Progenitor cell of endocrine pancreas (in vitro differentiated cells): ENCODE data around the gene CHURC1. TPM values are rescaled to one million over a fixed set of nuclear protein-coding genes. Genes with fewer than 3 reads are reported as not detected.

ENCODE experiments used
- DNase-seq: peaks from one replicate; pipeline ENCODE4 v3.0.0; 2021; ENCODE audit warnings: low spot score; ENCODE audit not compliant: unreplicated experiment
- H3K27ac Mint-ChIP-seq: 2 replicates; pipeline ENCODE4 v1.8.0; 2021; ENCODE audit warnings: mild to moderate bottlenecking, moderate library complexity, mixed read lengths
- H3K27me3 Mint-ChIP-seq: 2 replicates; pipeline ENCODE4 v1.8.0; 2021; ENCODE audit warnings: mixed read lengths
- H3K36me3 Mint-ChIP-seq: 2 replicates; pipeline ENCODE4 v1.8.0; 2022; ENCODE audit warnings: mixed read lengths; ENCODE audit not compliant: insufficient read depth
- H3K4me1 Mint-ChIP-seq: 2 replicates; pipeline ENCODE4 v1.8.0; 2021; ENCODE audit warnings: low read depth, mixed read lengths
- H3K4me3 Mint-ChIP-seq: 2 replicates; pipeline ENCODE4 v1.8.0; 2021; ENCODE audit warnings: low read depth, mild to moderate bottlenecking, moderate library complexity, mixed read lengths
- H3K9me3 Mint-ChIP-seq: 2 replicates; pipeline ENCODE4 v1.8.0; 2021; ENCODE audit warnings: low read depth, mixed read lengths
- CTCF ChIP-seq: fragments of 200-600 bp; sonication (generic); IDR thresholded peaks from one replicate; pipeline ENCODE4 v1.5.0; 2021; ENCODE audit warnings: antibody characterized with exemption, mild to moderate bottlenecking; ENCODE audit not compliant: unreplicated experiment
- total RNA-seq: library from RNA; stranded (reverse); gene quantifications from 2 replicates; pipeline ENCODE4 v1.2.1, GENCODE V29; 2021

The CHURC1 gene
- total RNA-seq, 1 donor from 2014 or later: 37.2 TPM

DNA sequence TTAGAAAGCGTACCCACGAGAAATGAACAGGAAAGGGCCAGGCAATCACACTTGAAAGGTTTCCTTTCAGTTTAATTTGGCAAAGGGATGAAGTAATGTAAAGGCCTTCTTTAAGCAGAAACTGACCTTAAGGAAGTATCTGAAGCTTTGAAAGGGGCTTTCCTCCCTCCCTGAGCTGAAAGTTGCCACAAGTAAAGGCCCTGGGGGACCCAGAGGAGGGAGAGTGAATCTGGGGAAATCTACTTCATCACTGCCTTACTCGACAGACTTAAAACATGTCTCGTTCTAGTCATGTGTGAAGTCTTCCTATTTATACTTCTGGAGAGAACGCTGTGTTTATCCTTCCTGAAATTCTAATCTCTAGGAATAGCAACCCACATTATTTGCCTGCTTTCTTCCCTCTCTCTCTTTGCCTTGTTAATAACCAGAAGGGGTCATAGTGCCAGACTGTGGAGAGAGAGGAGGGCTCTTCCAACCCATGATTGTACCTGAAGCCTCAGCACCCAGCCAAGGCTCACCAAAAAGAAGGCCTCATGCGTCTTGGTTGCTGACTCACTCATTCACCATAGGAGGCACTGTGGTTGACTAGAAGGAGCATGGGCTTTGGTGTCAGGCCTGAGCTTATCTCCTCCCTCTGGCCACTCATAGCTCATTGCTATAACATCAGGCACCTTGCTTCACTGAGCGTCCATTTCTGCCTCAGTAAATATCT, 38.5 kb downstream of the CHURC1 start:
- Mint-ChIP-seq H3K36me3 (peaks cover 4% of the 10 kb centered on the region), H3K4me3 (no peak overlapping the region), H3K9me3 (no peaks in the 10 kb centered on the region), H3K27ac (no peak overlapping the region), H3K27me3 (no peaks in the 10 kb centered on the region), H3K4me1 (peaks cover 4% of the 10 kb centered on the region)
- TF ChIP-seq CTCF: no peak
- DNase-seq: no peak

DNA sequence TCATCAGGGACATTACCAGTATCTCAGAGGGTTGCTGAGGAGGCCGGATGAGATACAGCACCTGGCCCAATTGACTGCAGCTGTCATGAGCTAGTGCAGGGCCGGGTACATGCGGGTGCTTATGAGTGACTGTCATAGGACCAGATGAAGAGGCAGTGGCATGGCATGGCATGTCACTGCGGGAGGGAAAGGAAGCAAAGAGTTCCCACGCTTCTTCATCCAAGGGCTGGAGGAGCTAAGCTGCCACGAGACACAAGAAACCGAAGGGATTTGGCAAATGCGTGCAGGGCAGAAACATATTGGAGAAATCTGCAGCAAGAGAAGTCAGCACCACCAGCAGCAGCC, 39.0 kb downstream of the CHURC1 start:
- no peak overlapping the region for H3K27ac Mint-ChIP-seq
- no peaks in the 10 kb centered on the region for H3K9me3 Mint-ChIP-seq
- no peak for TF ChIP-seq CTCF
- H3K27me3 Mint-ChIP-seq: no peaks in the 10 kb centered on the region
- peaks cover 4% of the 10 kb centered on the region for H3K36me3 Mint-ChIP-seq
- peaks cover 4% of the 10 kb centered on the region for H3K4me1 Mint-ChIP-seq
- H3K4me3 Mint-ChIP-seq: no peak overlapping the region
- DNase-seq: no peak

DNA sequence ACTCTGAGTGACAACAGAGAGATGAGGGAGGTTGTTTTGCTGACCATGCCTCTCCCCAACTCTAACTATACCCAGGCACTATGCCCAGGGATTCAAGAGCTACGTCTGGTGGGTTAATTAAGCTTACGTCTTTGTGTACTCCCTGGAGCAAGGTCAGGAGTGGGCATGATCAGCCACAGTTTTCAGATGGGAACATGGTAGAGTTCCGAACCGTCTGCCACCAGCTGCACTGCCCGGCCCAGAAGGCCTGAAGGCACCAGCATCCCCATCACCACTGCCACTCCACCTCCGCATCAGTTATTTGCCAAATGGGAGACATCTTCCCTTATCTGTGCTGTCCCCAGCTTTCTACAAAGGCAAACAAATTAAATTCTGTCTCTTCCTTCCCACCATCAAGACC, 39.4 kb downstream of the CHURC1 start:
- no peak for TF ChIP-seq CTCF
- Mint-ChIP-seq H3K27me3 (no peaks in the 10 kb centered on the region), H3K27ac (no peak overlapping the region), H3K9me3 (no peaks in the 10 kb centered on the region), H3K36me3 (peaks cover 4% of the 10 kb centered on the region), H3K4me3 (no peak overlapping the region), H3K4me1 (peaks cover 4% of the 10 kb centered on the region)
- no peak for DNase-seq

DNA sequence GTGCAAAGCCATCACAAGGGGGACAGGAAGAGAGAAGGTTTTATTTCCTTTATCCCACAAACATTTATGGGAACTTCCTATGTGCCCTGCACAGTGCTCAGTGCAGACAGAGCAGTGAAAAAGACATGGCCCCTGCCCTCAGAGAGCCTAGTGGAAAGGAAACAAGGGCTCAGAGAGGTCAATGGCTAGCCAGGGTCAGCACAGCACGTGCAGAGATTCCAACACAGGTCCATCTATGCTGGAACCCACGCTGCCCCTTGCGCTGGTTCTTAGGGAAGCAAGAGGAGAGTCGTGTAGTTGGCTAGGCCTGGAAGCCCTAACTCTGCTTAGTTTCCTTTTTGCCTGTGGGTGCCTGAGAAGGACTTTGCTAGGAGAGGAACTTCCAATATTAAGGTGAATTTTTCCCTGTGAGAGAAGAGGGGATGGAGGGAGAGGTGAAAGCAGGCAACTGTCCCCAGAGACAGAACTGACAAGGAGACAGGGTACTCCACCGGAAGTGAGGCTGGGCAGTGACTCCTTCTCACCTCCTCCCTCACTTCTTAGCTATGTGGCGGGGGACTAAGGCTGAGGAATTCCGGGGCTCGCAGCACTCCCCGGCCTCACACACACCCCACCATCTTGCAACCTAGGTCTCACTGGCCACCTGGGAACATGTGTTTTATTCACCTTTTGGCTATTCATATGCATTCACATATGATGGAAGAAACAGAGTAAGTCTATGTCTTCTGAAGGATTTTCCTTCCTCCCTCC, 40.4 kb downstream of the CHURC1 start:
- no peak overlapping the region for H3K4me3 Mint-ChIP-seq
- no peaks in the 10 kb centered on the region for H3K9me3 Mint-ChIP-seq
- H3K36me3 Mint-ChIP-seq: peaks cover 4% of the 10 kb centered on the region
- no peak for DNase-seq
- H3K27ac Mint-ChIP-seq: no peak overlapping the region
- TF ChIP-seq CTCF: no peak
- peaks cover 4% of the 10 kb centered on the region for H3K4me1 Mint-ChIP-seq
- no peaks in the 10 kb centered on the region for H3K27me3 Mint-ChIP-seq

DNA sequence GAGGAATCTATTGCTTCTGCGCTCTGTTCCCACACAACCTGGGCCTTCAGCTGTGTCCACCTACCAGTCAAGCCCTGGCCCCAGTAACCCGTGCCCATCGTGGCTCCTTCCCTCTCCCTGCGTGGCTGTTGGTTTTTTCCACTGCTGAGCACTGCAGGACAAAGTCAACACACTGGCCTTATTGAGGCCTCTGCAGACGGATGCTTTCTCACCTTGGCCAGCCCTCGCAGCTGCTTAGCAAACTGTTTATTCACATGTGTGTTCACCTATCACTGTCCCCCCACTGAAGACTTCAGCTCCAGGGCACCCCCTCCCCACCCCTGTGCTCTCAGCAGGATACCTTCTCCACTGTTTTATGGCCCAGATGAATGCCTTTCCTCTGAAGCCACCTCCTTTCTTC, 41.0 kb downstream of the CHURC1 start:
- no peak overlapping the region for H3K4me3 Mint-ChIP-seq
- no peak overlapping the region for H3K27ac Mint-ChIP-seq
- H3K4me1 Mint-ChIP-seq: peaks cover 4% of the 10 kb centered on the region
- no peaks in the 10 kb centered on the region for H3K27me3 Mint-ChIP-seq
- peaks cover 2% of the 10 kb centered on the region for H3K36me3 Mint-ChIP-seq
- no peak for DNase-seq
- no peaks in the 10 kb centered on the region for H3K9me3 Mint-ChIP-seq
- TF ChIP-seq CTCF: no peak
